K562 (cell line): ENCODE measurements around the gene SLC25A45. TPM values are rescaled to one million over a fixed set of nuclear protein-coding genes. Genes with fewer than 3 reads are reported as not detected.

ENCODE experiments used
- ARNT ChIP-seq, 2 experiments: fragments of 450-650 bp; IDR thresholded peaks; 2 replicates each; pipeline ENCODE4 v1.6.1; 2016; ENCODE audit warnings: mild to moderate bottlenecking in 1 of 2
- CAMTA2 ChIP-seq: fragments of 250-450 bp; sonication (Bioruptor Pico); conservative IDR thresholded peaks from 2 replicates; pipeline ENCODE4 v1.5.1; 2022
- CHD2 ChIP-seq: IDR thresholded peaks from 2 replicates; pipeline ENCODE4 v1.6.1; 2011; ENCODE audit warnings: low read depth, low read length
- GATAD2B ChIP-seq: fragments of 450-650 bp; IDR thresholded peaks from 2 replicates; pipeline ENCODE4 v1.6.1; 2017; ENCODE audit warnings: mild to moderate bottlenecking, borderline replicate concordance
- JUNB ChIP-seq: fragments of 450-650 bp; formaldehyde crosslinking; conservative IDR thresholded peaks from 2 replicates; pipeline ENCODE4 v1.4.0; 2020; ENCODE audit warnings: mild to moderate bottlenecking
- KDM4B ChIP-seq, 2 experiments: fragments of 450-650 bp in 1 of 2; sonication (generic) in 1 of 2; IDR thresholded peaks; 2 replicates each; pipeline ENCODE4 v1.6.1; 2016 to 2017; ENCODE audit warnings: borderline replicate concordance in 2 of 2, antibody characterized with exemption in 1 of 2, low read depth in 1 of 2, mild to moderate bottlenecking in 1 of 2
- PURB ChIP-seq: sonication (generic); formaldehyde crosslinking; IDR thresholded peaks from 2 replicates; pipeline ENCODE4 v1.9.0; 2021; ENCODE audit warnings: low read depth, mild to moderate bottlenecking, missing genetic modification reagents
- RBM25 ChIP-seq: fragments of 200-400 bp; formaldehyde crosslinking; IDR thresholded peaks from 2 replicates; pipeline ENCODE4 v1.6.1; 2018; ENCODE audit warnings: low read length, low read depth, moderate library complexity; ENCODE audit not compliant: severe bottlenecking
- SAFB ChIP-seq: fragments of 200-400 bp; formaldehyde crosslinking; IDR thresholded peaks from 2 replicates; pipeline ENCODE4 v1.6.1; 2017; ENCODE audit warnings: low read depth, low read length, borderline replicate concordance
- SPI1 ChIP-seq: IDR thresholded peaks from 2 replicates; pipeline ENCODE4 v1.6.1; 2011; ENCODE audit warnings: low read depth, low read length, control low read depth, borderline replicate concordance
- TEAD1 ChIP-seq, 2 experiments: fragments of 450-650 bp in 1 of 2; sonication (generic) in 1 of 2; formaldehyde crosslinking; IDR thresholded peaks; 2 replicates each; pipeline versions ENCODE4 v1.4.0 to v1.8.0; 2020 to 2022; ENCODE audit warnings: mild to moderate bottlenecking in 2 of 2, missing genetic modification reagents in 1 of 2
- ZKSCAN3 ChIP-seq: fragments of 250-450 bp; sonication (Bioruptor Pico); IDR thresholded peaks from 2 replicates; pipeline ENCODE4 v1.4.0; 2020
- ZNF311 ChIP-seq: fragments of 250-450 bp; sonication (Bioruptor Pico); IDR thresholded peaks from 2 replicates; pipeline ENCODE4 v1.4.0; 2020; ENCODE audit warnings: mild to moderate bottlenecking, moderate library complexity
- polyA plus RNA-seq, 8 experiments: library from polyadenylated mRNA; depleted of rRNA in 4 of 8; stranded (reverse) in 5 of 8; unstranded in 3 of 8; fragments of >200 nt; fragmentation: Nextera tagmentation in 2 of 8; fragmentation: Illumina TruSeq in 1 of 8; extraction: Ambion mirVana in 2 of 8; extraction: Trizol in 1 of 8; gene quantifications; 2 replicates each; pipeline versions ENCODE4 v1.2.1 to v1.2.3, GENCODE V29; 2011 to 2014; ENCODE audit warnings: inconsistent platforms in 1 of 8, missing spikeins in 1 of 8
- total RNA-seq, 7 experiments: library from RNA; depleted of rRNA in 6 of 7; stranded (reverse); fragments of >200 nt in 6 of 7; fragmentation: Illumina TruSeq in 2 of 7; extraction: Trizol in 2 of 7; gene quantifications; 2 replicates each; pipeline versions ENCODE4 v1.2.1 to v1.2.3, GENCODE V29; 2011 to 2021; ENCODE audit warnings: low replicate concordance in 1 of 7
- TF ChIP-seq, protein P1 (sequence below): IDR thresholded peaks from 2 replicates; pipeline ENCODE4 v1.6.1; 2014; ENCODE audit warnings: antibody characterized with exemption
- TF ChIP-seq, protein P2 (sequence below): sonication (generic); formaldehyde crosslinking; IDR thresholded peaks from 2 replicates; pipeline ENCODE4 v1.9.0; 2022; ENCODE audit warnings: mild to moderate bottlenecking, missing genetic modification reagents
- TF ChIP-seq, protein P3 (sequence below): fragments of 250-450 bp; sonication (Bioruptor Pico); IDR thresholded peaks from 2 replicates; pipeline ENCODE4 v1.4.0; 2020; ENCODE audit warnings: borderline replicate concordance
- TF ChIP-seq, protein P4 (sequence below): fragments of 250-450 bp; sonication (Bioruptor Pico); IDR thresholded peaks from 2 replicates; pipeline ENCODE4 v1.8.0; 2021; ENCODE audit warnings: moderate library complexity, mild to moderate bottlenecking, inconsistent platforms
- TF ChIP-seq, protein P5 (sequence below): fragments of 250-450 bp; sonication (Bioruptor Pico); IDR thresholded peaks from 2 replicates; pipeline ENCODE4 v1.8.0; 2021; ENCODE audit warnings: moderate library complexity, mild to moderate bottlenecking, inconsistent platforms
- TF ChIP-seq, protein P6 (sequence below), 2 experiments: fragments of 450-650 bp in 1 of 2; IDR thresholded peaks; 2 replicates each; pipeline ENCODE4 v1.6.1; 2011 to 2017; ENCODE audit warnings: low read depth in 2 of 2, antibody characterized with exemption in 1 of 2, borderline replicate concordance in 1 of 2, low read length in 1 of 2, mild to moderate bottlenecking in 1 of 2, mixed read lengths in 1 of 2; ENCODE audit not compliant: control insufficient read depth in 1 of 2

SLC25A45 gene
- total and polyA plus RNA-seq, 9 of the 15 experiments (the other 6 are each of a cell fraction or from before 2014, with no cell fraction given): 0.15 to 2.3 (median 0.68) TPM

DNA sequence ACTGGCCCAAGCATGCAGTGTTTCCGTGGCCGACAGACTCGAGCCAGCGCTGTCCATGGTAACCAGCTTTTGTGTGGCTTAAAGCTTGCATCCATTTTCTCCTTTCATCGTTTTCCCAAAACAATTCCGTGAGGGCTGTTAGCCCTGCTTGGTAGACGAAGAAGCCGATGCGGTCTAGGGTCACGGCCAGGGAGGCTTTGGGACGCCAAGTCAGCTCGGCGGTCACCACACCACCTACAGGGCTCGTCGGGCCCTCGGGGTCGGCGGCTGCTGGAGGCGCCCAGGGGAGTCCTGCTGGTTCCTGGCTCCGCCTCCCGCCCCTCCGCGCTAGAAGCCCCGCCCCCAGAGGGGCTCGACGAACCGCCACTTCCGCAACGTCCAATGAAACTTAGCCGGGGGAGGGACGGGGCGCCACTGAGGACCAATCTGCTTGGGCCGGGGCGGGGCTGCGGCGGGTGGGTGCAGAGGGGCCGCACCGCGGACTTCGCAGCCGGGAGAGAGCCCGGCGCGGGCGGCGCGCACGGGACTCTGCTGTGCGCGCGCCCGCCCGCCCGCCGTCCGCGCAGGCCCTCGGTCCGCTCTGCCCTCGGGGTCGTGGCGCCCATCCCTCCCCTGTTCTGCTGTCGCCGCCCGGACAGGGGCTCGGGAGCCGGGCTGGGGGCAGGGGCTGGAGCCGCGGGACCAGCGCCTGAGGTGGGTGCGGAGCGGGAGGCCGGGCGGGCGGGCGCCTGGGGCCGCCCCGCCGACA, 28.0 kb downstream of the SLC25A45 start, which contains the start of gene TIGD3 (continued):
- TF ChIP-seq, protein P1, sequence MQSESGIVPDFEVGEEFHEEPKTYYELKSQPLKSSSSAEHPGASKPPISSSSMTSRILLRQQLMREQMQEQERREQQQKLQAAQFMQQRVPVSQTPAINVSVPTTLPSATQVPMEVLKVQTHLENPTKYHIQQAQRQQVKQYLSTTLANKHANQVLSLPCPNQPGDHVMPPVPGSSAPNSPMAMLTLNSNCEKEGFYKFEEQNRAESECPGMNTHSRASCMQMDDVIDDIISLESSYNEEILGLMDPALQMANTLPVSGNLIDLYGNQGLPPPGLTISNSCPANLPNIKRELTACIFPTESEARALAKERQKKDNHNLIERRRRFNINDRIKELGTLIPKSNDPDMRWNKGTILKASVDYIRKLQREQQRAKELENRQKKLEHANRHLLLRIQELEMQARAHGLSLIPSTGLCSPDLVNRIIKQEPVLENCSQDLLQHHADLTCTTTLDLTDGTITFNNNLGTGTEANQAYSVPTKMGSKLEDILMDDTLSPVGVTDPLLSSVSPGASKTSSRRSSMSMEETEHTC: no peak
- no peak for TF ChIP-seq ZNF311 (CRISPR knock-in tag)
- no peak for TF ChIP-seq GATAD2B
- no peak for TF ChIP-seq TEAD1 (CRISPR knock-in tag; IDR thresholded peaks at IDR 0.05)
- TF ChIP-seq KDM4B (IDR thresholded peaks at IDR 0.05; ENCODE audit: borderline replicate concordance in 2 of 2, low read depth in 1 of 2): no peak
- TF ChIP-seq, protein P2, sequence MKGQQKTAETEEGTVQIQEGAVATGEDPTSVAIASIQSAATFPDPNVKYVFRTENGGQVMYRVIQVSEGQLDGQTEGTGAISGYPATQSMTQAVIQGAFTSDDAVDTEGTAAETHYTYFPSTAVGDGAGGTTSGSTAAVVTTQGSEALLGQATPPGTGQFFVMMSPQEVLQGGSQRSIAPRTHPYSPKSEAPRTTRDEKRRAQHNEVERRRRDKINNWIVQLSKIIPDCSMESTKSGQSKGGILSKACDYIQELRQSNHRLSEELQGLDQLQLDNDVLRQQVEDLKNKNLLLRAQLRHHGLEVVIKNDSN (CRISPR knock-in tag): no peak
- TF ChIP-seq, protein P3, sequence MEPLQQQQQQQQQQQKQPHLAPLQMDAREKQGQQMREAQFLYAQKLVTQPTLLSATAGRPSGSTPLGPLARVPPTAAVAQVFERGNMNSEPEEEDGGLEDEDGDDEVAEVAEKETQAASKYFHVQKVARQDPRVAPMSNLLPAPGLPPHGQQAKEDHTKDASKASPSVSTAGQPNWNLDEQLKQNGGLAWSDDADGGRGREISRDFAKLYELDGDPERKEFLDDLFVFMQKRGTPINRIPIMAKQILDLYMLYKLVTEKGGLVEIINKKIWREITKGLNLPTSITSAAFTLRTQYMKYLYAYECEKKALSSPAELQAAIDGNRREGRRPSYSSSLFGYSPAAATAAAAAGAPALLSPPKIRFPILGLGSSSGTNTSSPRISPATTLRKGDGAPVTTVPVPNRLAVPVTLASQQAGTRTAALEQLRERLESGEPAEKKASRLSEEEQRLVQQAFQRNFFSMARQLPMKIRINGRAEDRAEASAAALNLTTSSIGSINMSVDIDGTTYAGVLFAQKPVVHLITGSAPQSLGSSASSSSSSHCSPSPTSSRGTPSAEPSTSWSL (CRISPR knock-in tag): no peak
- TF ChIP-seq, protein P4, sequence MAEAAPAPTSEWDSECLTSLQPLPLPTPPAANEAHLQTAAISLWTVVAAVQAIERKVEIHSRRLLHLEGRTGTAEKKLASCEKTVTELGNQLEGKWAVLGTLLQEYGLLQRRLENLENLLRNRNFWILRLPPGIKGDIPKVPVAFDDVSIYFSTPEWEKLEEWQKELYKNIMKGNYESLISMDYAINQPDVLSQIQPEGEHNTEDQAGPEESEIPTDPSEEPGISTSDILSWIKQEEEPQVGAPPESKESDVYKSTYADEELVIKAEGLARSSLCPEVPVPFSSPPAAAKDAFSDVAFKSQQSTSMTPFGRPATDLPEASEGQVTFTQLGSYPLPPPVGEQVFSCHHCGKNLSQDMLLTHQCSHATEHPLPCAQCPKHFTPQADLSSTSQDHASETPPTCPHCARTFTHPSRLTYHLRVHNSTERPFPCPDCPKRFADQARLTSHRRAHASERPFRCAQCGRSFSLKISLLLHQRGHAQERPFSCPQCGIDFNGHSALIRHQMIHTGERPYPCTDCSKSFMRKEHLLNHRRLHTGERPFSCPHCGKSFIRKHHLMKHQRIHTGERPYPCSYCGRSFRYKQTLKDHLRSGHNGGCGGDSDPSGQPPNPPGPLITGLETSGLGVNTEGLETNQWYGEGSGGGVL (CRISPR knock-in tag): no peak
- peak; percentile 95 for TF ChIP-seq RBM25
- TF ChIP-seq CHD2: peak; percentile 70
- TF ChIP-seq, protein P5, sequence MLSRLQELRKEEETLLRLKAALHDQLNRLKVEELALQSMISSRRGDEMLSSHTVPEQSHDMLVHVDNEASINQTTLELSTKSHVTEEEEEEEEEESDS: no peak
- TF ChIP-seq ARNT (IDR thresholded peaks at IDR 0.05): no peak
- no peak for TF ChIP-seq ZKSCAN3 (CRISPR knock-in tag)
- no peak for TF ChIP-seq CAMTA2 (CRISPR knock-in tag)
- TF ChIP-seq, protein P6, sequence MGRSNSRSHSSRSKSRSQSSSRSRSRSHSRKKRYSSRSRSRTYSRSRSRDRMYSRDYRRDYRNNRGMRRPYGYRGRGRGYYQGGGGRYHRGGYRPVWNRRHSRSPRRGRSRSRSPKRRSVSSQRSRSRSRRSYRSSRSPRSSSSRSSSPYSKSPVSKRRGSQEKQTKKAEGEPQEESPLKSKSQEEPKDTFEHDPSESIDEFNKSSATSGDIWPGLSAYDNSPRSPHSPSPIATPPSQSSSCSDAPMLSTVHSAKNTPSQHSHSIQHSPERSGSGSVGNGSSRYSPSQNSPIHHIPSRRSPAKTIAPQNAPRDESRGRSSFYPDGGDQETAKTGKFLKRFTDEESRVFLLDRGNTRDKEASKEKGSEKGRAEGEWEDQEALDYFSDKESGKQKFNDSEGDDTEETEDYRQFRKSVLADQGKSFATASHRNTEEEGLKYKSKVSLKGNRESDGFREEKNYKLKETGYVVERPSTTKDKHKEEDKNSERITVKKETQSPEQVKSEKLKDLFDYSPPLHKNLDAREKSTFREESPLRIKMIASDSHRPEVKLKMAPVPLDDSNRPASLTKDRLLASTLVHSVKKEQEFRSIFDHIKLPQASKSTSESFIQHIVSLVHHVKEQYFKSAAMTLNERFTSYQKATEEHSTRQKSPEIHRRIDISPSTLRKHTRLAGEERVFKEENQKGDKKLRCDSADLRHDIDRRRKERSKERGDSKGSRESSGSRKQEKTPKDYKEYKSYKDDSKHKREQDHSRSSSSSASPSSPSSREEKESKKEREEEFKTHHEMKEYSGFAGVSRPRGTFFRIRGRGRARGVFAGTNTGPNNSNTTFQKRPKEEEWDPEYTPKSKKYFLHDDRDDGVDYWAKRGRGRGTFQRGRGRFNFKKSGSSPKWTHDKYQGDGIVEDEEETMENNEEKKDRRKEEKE (IDR thresholded peaks at IDR 0.05; ENCODE audit: borderline replicate concordance in 1 of 2, control insufficient read depth in 1 of 2, low read depth in 2 of 2, low read length in 1 of 2): no peak
- TF ChIP-seq PURB (CRISPR knock-in tag): no peak
- peak; percentile 49; the same call in 1 of the 2 replicates for TF ChIP-seq SPI1
- TF ChIP-seq SAFB: no peak
- TF ChIP-seq JUNB: no peak
